RWPE2 (cell line): ENCODE measurements around the gene PTPN6.

Experiments used
- ATAC-seq: fragments of 200-7000 bp; cut with Tn5 transposase; 3 replicates; pipeline ENCODE4 v1.9.1; 2021; ENCODE audit warnings: low read depth
- DNase-seq: peaks from one replicate; pipeline ENCODE4 v3.0.0-alpha.2; 2020; ENCODE audit warnings: low spot score
- H3K27ac ChIP-seq: fragments of 450-650 bp; 2 replicates; pipeline ENCODE4 v1.5.1; 2017; ENCODE audit warnings: mild to moderate bottlenecking; ENCODE audit not compliant: poor library complexity, severe bottlenecking
- H3K27me3 ChIP-seq: fragments of 250-450 bp; sonication (Bioruptor Pico); 2 replicates; pipeline ENCODE4 v1.5.1; 2021; ENCODE audit warnings: mild to moderate bottlenecking, moderate library complexity; ENCODE audit not compliant: insufficient read depth, poor library complexity, severe bottlenecking
- H3K36me3 ChIP-seq: fragments of 250-450 bp; sonication (Bioruptor Pico); 2 replicates; pipeline ENCODE4 v1.5.1; 2020; ENCODE audit warnings: low read depth, mild to moderate bottlenecking, moderate library complexity
- H3K4me1 ChIP-seq: fragments of 250-450 bp; sonication (Bioruptor Pico); 2 replicates; pipeline ENCODE4 v1.5.1; 2021; ENCODE audit warnings: mild to moderate bottlenecking, moderate library complexity; ENCODE audit not compliant: insufficient read depth, poor library complexity, severe bottlenecking
- H3K4me3 ChIP-seq: fragments of 250-450 bp; sonication (Bioruptor Pico); 2 replicates; pipeline ENCODE4 v1.5.1; 2021; ENCODE audit warnings: mild to moderate bottlenecking, moderate library complexity; ENCODE audit not compliant: severe bottlenecking
- H3K9me3 ChIP-seq: fragments of 250-450 bp; sonication (Bioruptor Pico); 2 replicates; pipeline ENCODE4 v1.5.1; 2021; ENCODE audit warnings: mild to moderate bottlenecking, moderate library complexity; ENCODE audit not compliant: severe bottlenecking
- CTCF ChIP-seq: fragments of 450-650 bp; IDR thresholded peaks from one replicate; pipeline ENCODE4 v1.5.1; 2017; ENCODE audit warnings: mild to moderate bottlenecking, moderate library complexity; ENCODE audit not compliant: poor library complexity, severe bottlenecking

The PTPN6 gene

DNA sequence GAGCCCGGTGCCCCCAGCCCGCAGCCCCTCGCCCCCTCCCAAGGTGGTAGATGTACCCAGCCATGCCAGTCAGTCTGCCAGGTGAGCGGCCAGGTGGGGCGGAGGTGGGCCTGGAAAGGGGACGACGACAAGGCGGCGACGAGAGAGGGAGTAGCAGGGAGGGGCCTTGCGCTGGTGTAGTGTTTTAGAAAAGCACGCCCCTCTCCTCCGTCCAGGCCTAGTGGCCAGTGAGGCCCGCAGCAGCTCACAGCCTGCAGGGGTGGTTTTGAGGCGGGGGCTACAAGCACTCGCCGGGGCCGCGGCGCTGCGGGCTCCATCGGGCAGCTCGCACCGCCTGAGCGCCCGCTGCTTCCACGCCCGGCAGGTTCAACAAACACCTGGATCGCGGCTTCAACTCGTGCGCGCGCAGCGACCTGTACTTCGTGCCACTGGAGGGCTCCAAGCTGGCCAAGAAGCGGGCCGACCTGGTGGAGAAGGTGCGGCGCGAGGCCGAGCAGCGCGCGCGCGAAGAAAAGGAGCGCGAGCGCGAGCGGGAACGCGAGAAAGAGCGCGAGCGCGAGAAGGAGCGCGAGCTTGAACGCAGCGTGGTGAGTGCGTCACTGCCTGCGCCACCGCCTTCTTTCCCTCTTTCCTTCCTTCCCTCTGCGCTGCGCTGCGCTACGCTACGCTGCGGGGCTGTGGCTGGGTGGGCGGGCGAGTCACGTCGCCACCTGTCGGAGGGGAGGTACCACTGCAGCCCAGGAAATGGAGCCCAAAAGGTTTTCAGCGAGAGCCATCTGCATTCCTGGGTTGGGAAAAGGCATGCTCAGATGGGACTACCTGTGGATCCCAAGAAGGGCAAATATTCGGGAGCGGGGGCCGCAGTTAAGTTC lies 13.4 kb upstream of the PTPN6 start:
- Histone ChIP-seq H3K27me3 (no peaks in the 10 kb centered on the region), H3K9me3 (no peaks in the 10 kb centered on the region), H3K4me3 (peak overlapping the region; percentile 31), H3K36me3 (peaks cover 43% of the 10 kb centered on the region), H3K4me1 (peaks cover 3% of the 10 kb centered on the region), H3K27ac (peak overlapping the region; percentile 55)
- ATAC-seq (peak; percentile 85), DNase-seq (peak; percentile 91)
- peak; percentile 97 for TF ChIP-seq CTCF

DNA sequence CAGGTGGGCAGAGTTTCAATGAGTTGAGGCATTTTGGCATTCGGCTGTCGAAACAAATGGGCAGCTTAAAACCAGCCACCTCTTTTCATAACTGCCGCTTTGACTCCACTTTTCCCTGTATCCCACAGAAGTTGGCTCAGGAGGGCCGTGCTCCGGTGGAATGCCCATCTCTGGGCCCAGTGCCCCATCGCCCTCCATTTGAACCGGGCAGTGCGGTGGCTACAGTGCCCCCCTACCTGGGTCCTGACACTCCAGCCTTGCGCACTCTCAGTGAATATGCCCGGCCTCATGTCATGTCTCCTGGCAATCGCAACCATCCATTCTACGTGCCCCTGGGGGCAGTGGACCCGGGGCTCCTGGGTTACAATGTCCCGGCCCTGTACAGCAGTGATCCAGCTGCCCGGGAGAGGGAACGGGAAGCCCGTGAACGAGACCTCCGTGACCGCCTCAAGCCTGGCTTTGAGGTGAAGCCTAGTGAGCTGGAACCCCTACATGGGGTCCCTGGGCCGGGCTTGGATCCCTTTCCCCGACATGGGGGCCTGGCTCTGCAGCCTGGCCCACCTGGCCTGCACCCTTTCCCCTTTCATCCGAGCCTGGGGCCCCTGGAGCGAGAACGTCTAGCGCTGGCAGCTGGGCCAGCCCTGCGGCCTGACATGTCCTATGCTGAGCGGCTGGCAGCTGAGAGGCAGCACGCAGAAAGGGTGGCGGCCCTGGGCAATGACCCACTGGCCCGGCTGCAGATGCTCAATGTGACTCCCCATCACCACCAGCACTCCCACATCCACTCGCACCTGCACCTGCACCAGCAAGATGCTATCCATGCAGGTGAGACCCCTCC lies 12.6 kb upstream of the PTPN6 start:
- H3K36me3 ChIP-seq: peaks cover 41% of the 10 kb centered on the region
- ATAC-seq: no peak
- DNase-seq: no peak
- peak overlapping the region; percentile 55 for H3K27ac ChIP-seq
- peak overlapping the region; percentile 31 for H3K4me3 ChIP-seq
- H3K27me3 ChIP-seq: no peaks in the 10 kb centered on the region
- no peaks in the 10 kb centered on the region for H3K9me3 ChIP-seq
- TF ChIP-seq CTCF: peak; percentile 70
- H3K4me1 ChIP-seq: peaks cover 3% of the 10 kb centered on the region

DNA sequence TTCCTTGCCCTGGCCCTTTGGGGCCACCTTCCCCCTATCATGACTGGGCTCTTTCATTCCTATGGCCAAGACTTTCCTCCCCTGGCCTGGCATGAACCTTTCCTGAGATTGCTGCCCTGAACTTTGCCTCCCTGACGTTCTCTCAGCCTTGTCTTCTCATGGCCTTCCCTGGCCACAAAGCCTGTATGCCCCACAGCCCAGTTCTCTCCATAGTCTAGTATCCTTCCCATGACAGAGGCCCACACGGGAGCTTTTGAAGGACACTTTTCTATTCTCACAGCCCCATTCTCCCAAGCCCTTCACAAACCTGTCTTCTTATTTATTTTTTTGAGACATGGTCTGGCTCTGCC lies 12.0 kb upstream of the PTPN6 start:
- H3K27ac ChIP-seq: no peak overlapping the region
- no peaks in the 10 kb centered on the region for H3K27me3 ChIP-seq
- no peaks in the 10 kb centered on the region for H3K9me3 ChIP-seq
- DNase-seq: no peak
- ATAC-seq: no peak
- no peaks in the 10 kb centered on the region for H3K4me1 ChIP-seq
- no peak for TF ChIP-seq CTCF
- H3K36me3 ChIP-seq: peaks cover 35% of the 10 kb centered on the region
- no peak overlapping the region for H3K4me3 ChIP-seq

GRCh38 chr12:6941267-6941666 lies 9.9 kb upstream of the PTPN6 start:
- no peak for ATAC-seq
- peaks cover 13% of the 10 kb centered on the region for H3K4me1 ChIP-seq
- H3K36me3 ChIP-seq: peaks cover 29% of the 10 kb centered on the region
- no peak for DNase-seq
- no peaks in the 10 kb centered on the region for H3K27me3 ChIP-seq
- no peak for TF ChIP-seq CTCF
- no peak overlapping the region for H3K27ac ChIP-seq
- H3K4me3 ChIP-seq: no peak overlapping the region
- no peaks in the 10 kb centered on the region for H3K9me3 ChIP-seq

DNA sequence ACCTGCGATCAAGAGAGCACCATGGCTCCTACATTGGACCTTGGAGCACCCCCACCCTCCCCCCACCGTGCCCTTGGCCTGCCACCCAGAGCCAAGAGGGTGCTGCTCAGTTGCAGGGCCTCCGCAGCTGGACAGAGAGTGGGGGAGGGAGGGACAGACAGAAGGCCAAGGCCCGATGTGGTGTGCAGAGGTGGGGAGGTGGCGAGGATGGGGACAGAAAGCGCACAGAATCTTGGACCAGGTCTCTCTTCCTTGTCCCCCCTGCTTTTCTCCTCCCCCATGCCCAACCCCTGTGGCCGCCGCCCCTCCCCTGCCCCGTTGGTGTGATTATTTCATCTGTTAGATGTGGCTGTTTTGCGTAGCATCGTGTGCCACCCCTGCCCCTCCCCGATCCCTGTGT lies 9.4 kb upstream of the PTPN6 start:
- no peak overlapping the region for H3K4me3 ChIP-seq
- peaks cover 13% of the 10 kb centered on the region for H3K4me1 ChIP-seq
- H3K27ac ChIP-seq: no peak overlapping the region
- no peaks in the 10 kb centered on the region for H3K27me3 ChIP-seq
- H3K36me3 ChIP-seq: peaks cover 29% of the 10 kb centered on the region
- DNase-seq (no peak), ATAC-seq (no peak)
- no peak for TF ChIP-seq CTCF
- no peaks in the 10 kb centered on the region for H3K9me3 ChIP-seq
